Measurements from ENCODE around the gene DYNLT2.

DYNLT2 gene
- total RNA-seq: 3.6 to 9.7 reads per million in 2 donors

GRCh38 chr6:169751242-169752073 lies at the start of gene DYNLT2, which contains the start of gene ERMARD:
Gene DYNLT2, minus strand, starts transcription at chr6:169751572. Its CDS starts 114 bp downstream, at chr6:169751458.
Gene ERMARD, plus strand, starts transcription at chr6:169751622. Its CDS starts 36 bp downstream, at chr6:169751658.
- DNase-seq: peak; percentile 89

- no peak for DNase-seq
Measured at GRCh38 chr6:169800668-169801395, 49.5 kb upstream of the DYNLT2 start.

- DNase-seq: no peak
Measured at GRCh38 chr6:169800116-169800667, 48.8 kb upstream of the DYNLT2 start.

- DNase-seq: no peak
Measured at GRCh38 chr6:169799474-169799926, 48.1 kb upstream of the DYNLT2 start.

GRCh38 chr6:169798764-169799473 lies 47.5 kb upstream of the DYNLT2 start:
- DNase-seq: no peak

GRCh38 chr6:169795196-169795595 lies 43.8 kb upstream of the DYNLT2 start:
- DNase-seq: no peak

GRCh38 chr6:169794317-169795055 lies 43.1 kb upstream of the DYNLT2 start:
- no peak for DNase-seq

- DNase-seq: no peak
Measured at GRCh38 chr6:169793408-169793807, 42.0 kb upstream of the DYNLT2 start.

- no peak for DNase-seq
Measured at GRCh38 chr6:169792306-169793015, 41.1 kb upstream of the DYNLT2 start.

GRCh38 chr6:169791721-169792131 lies 40.4 kb upstream of the DYNLT2 start:
- no peak for DNase-seq

- DNase-seq: peak; percentile 63
Measured at GRCh38 chr6:169789944-169790927, 38.9 kb upstream of the DYNLT2 start.

GRCh38 chr6:169789146-169789943 lies 38.0 kb upstream of the DYNLT2 start:
- DNase-seq: no peak

GRCh38 chr6:169788809-169789145 lies 37.4 kb upstream of the DYNLT2 start:
- DNase-seq: no peak

GRCh38 chr6:169787797-169788196 lies 36.4 kb upstream of the DYNLT2 start:
- DNase-seq: no peak

- DNase-seq: no peak
Measured at GRCh38 chr6:169786349-169786748, 35.0 kb upstream of the DYNLT2 start.

- DNase-seq: no peak
Measured at GRCh38 chr6:169785566-169785965, 34.2 kb upstream of the DYNLT2 start.

- no peak for DNase-seq
Measured at GRCh38 chr6:169784821-169785340, 33.5 kb upstream of the DYNLT2 start.

GRCh38 chr6:169783971-169784820 lies 32.8 kb upstream of the DYNLT2 start:
- no peak for DNase-seq

Measured in T-helper 9 cell (primary cell).